ENCODE results near the gene CAPN10. TPM values are rescaled to one million over a fixed set of nuclear protein-coding genes. Genes with fewer than 3 reads are reported as not detected.

CAPN10 gene
- total RNA-seq, 1 experiment from 2014 or later: 27.8 TPM

- H3K27me3 ChIP-seq (replicated peaks; ENCODE audit: control insufficient read depth, insufficient read depth, low read length): no peaks in the 10 kb centered on the region
- CTCF ChIA-PET: no interaction called here
- no peaks in the 10 kb centered on the region for H3K9me3 ChIP-seq
- no peak within 1 kb of the TSS for H3K4me3 Mint-ChIP-seq (ENCODE audit: unreplicated experiment)
- no peak within 1 kb of the TSS for H3K4me3 ChIP-seq (ENCODE audit: low read depth, low read length)
- no peak within 1 kb of the TSS for H3K27ac Mint-ChIP-seq (ENCODE audit: unreplicated experiment)
- H3K36me3 Mint-ChIP-seq (ENCODE audit: insufficient read depth, unreplicated experiment): peaks cover 6% of the 10 kb centered on the region
- H3K27me3 Mint-ChIP-seq (ENCODE audit: insufficient read depth, unreplicated experiment): no peaks in the 10 kb centered on the region
- H3K4me1 Mint-ChIP-seq (ENCODE audit: low read depth, unreplicated experiment): no peaks in the 10 kb centered on the region
- H3K36me3 ChIP-seq (ENCODE audit: control insufficient read depth, insufficient read depth, low read length): peaks cover 2% of the 10 kb centered on the region
- BruUV-seq (replicated peaks): no TSS peak
- TF ChIP-seq CTCF (IDR thresholded peaks at IDR 0.05; ENCODE audit: insufficient read depth in 1 of 2, low read depth in 1 of 2, low read length in 1 of 2, severe bottlenecking in 1 of 2, unreplicated experiment in 1 of 2): no peak
- POLR2A ChIA-PET: no interaction called here
- no peaks in the 10 kb centered on the region for H3K9me3 Mint-ChIP-seq (ENCODE audit: unreplicated experiment)
- intact Hi-C loops (cut with micrococcal nuclease; ENCODE audit: unreplicated experiment): no loop called here
- peak in 1 of 2 experiments; percentile 30 for DNase-seq
- no peaks in the 10 kb centered on the region for H3K4me1 ChIP-seq
These were observed 38.6 kb downstream of the CAPN10 start, which contains the start of gene GPR35 for GRCh38 chr2:240624950-240625621. GPR35 (plus strand) TSS chr2:240625480; CDS start chr2:240629953, 4,473 bp downstream.

GRCh38 chr2:240626531-240627300, 40.2 kb downstream of the CAPN10 start:
- Histone ChIP-seq H3K4me3 (ENCODE audit: low read depth, low read length) (no peak overlapping the region), H3K9me3 (no peaks in the 10 kb centered on the region), H3K36me3 (ENCODE audit: control insufficient read depth, insufficient read depth, low read length) (no peaks in the 10 kb centered on the region; the same call in none of the 2 replicates), H3K4me1 (no peaks in the 10 kb centered on the region), H3K27me3 (replicated peaks; ENCODE audit: control insufficient read depth, insufficient read depth, low read length) (no peaks in the 10 kb centered on the region)
- Mint-ChIP-seq H3K4me3 (ENCODE audit: unreplicated experiment) (no peak overlapping the region), H3K36me3 (ENCODE audit: insufficient read depth, unreplicated experiment) (peaks cover 10% of the 10 kb centered on the region), H3K9me3 (ENCODE audit: unreplicated experiment) (no peaks in the 10 kb centered on the region), H3K27ac (ENCODE audit: unreplicated experiment) (no peak overlapping the region), H3K27me3 (ENCODE audit: insufficient read depth, unreplicated experiment) (no peaks in the 10 kb centered on the region), H3K4me1 (ENCODE audit: low read depth, unreplicated experiment) (no peaks in the 10 kb centered on the region)
- intact Hi-C loops (cut with micrococcal nuclease; ENCODE audit: unreplicated experiment): no loop called here
- no peak for TF ChIP-seq CTCF (IDR thresholded peaks at IDR 0.05; ENCODE audit: insufficient read depth in 1 of 2, low read depth in 1 of 2, low read length in 1 of 2, severe bottlenecking in 1 of 2, unreplicated experiment in 1 of 2)
- peak in 1 of 2 experiments; percentile 30 for DNase-seq
- ChIA-PET POLR2A (no interaction called here), CTCF (no interaction called here)
- BruUV-seq (replicated peaks): no TSS peak

- Histone ChIP-seq H3K4me1 (no peaks in the 10 kb centered on the region), H3K9me3 (no peaks in the 10 kb centered on the region), H3K4me3 (ENCODE audit: low read depth, low read length) (no peak overlapping the region), H3K36me3 (ENCODE audit: control insufficient read depth, insufficient read depth, low read length) (no peaks in the 10 kb centered on the region; the same call in none of the 2 replicates), H3K27me3 (replicated peaks; ENCODE audit: control insufficient read depth, insufficient read depth, low read length) (no peaks in the 10 kb centered on the region)
- no TSS peak for BruUV-seq (replicated peaks)
- Mint-ChIP-seq H3K27me3 (ENCODE audit: insufficient read depth, unreplicated experiment) (no peaks in the 10 kb centered on the region), H3K4me3 (ENCODE audit: unreplicated experiment) (no peak overlapping the region), H3K27ac (ENCODE audit: unreplicated experiment) (no peak overlapping the region), H3K9me3 (ENCODE audit: unreplicated experiment) (peaks cover 5% of the 10 kb centered on the region), H3K4me1 (ENCODE audit: low read depth, unreplicated experiment) (no peaks in the 10 kb centered on the region), H3K36me3 (ENCODE audit: insufficient read depth, unreplicated experiment) (peaks cover 11% of the 10 kb centered on the region)
- CTCF ChIA-PET: interaction anchor here (0.6 kb wide), 1 partner anchor 10 kb away, joined by 4 read pairs; no protein-coding TSS in a partner anchor
- TF ChIP-seq CTCF (IDR thresholded peaks at IDR 0.05; ENCODE audit: insufficient read depth in 1 of 2, low read depth in 1 of 2, low read length in 1 of 2, severe bottlenecking in 1 of 2, unreplicated experiment in 1 of 2): no peak
- intact Hi-C loops (cut with micrococcal nuclease; ENCODE audit: unreplicated experiment): no loop called here
- peak in 1 of 2 experiments; percentile 9 for DNase-seq
- POLR2A ChIA-PET: no interaction called here
These were observed 41.4 kb downstream of the CAPN10 start for GRCh38 chr2:240627736-240628506.
